Peyer's patch (tissue), 4 donors: ENCODE data around the gene TXNDC15. TPM values are rescaled to one million over a fixed set of nuclear protein-coding genes. Genes with fewer than 3 reads are reported as not detected.
"Not testable (repeated sequence)": the region's sequence is repeated elsewhere in the genome, so short reads cannot be mapped to it uniquely, and the experiment has no call there.

Experiments
- DNase-seq, 3 donors: peaks; one replicate each; pipeline ENCODE4 v3.0.0-alpha.2; 2017 to 2019
- H3K27ac ChIP-seq, 4 donors: fragments of 200-600 bp; sonication (generic); one replicate each; pipeline ENCODE4 v1.5.1; 2016 to 2019
- H3K27me3 ChIP-seq, 2 donors: fragments of 200-600 bp; sonication (generic); one replicate each; pipeline ENCODE4 v1.5.1; 2019
- H3K36me3 ChIP-seq, 3 donors: fragments of 200-600 bp; sonication (generic); one replicate each; pipeline ENCODE4 v1.5.1; 2016 to 2019
- H3K4me1 ChIP-seq, 4 donors: fragments of 200-600 bp; sonication (generic); one replicate each; pipeline ENCODE4 v1.5.1; 2016 to 2019
- H3K4me3 ChIP-seq, 4 donors: fragments of 200-600 bp; sonication (generic); 1 replicate in 3 of 4; 2 replicates in 1 of 4; pipeline ENCODE4 v1.5.1; 2016 to 2019; ENCODE audit warnings: mild to moderate bottlenecking in 1 of 4
- H3K9me3 ChIP-seq, 4 donors: fragments of 200-600 bp; sonication (generic); one replicate each; pipeline ENCODE4 v1.5.1; 2016 to 2019; ENCODE audit warnings: mild to moderate bottlenecking in 1 of 4
- POLR2A ChIP-seq, 2 donors: fragments of 450-650 bp; IDR thresholded peaks; one replicate each; pipeline ENCODE4 v1.5.1; 2017; ENCODE audit warnings: antibody characterized with exemption in 2 of 2, mild to moderate bottlenecking in 2 of 2, moderate library complexity in 2 of 2
- total RNA-seq, 4 donors: library from RNA; depleted of rRNA; stranded (reverse); fragments of >200 nt; gene quantifications; one replicate each; pipeline ENCODE4 v1.1.0, GENCODE V29; 2016
- TF ChIP-seq, protein P1 (sequence below), 6 experiments: fragments of 450-650 bp in 4 of 6; fragments of 200-600 bp in 2 of 6; sonication (generic) in 1 of 6; IDR thresholded peaks; one replicate each; pipeline ENCODE4 v1.5.1; 2017 to 2019; ENCODE audit warnings: antibody characterized with exemption in 6 of 6, mild to moderate bottlenecking in 3 of 6, moderate library complexity in 1 of 6

TXNDC15 gene
- total RNA-seq, 4 donors from 2014 or later: 34.3 to 81.7 (median 39.9) TPM

DNA sequence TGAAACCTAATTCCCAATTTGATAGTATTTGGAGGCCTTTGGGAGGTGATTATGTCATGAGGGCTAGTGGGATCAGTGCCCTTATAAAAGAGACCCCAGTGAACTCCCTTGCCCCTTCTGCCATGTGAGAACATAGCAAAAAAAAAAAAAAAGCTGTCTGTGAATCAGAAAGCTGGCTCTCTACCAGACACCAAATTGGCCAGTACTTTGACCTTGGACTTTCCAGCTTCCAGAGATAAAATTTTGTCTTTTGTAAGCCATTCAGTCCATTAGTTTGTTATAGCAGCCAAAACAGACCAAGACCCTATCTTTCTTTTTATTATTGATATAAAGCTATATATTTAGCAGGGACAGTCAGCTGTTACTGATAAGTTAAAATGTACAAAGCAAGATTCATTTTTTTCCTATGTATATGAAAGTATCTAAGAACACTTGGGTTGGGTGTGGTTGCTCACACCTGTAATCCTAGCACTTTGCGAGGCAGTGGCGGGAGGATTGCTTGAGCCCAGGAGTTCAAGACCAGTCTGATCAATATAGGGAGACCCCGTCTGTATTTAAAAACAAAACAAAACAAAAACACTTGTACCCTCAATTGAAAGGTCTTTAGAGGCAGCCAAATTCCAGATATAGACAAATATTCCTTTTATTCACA, 36.5 kb upstream of the TXNDC15 start:
- no peaks in the 10 kb centered on the region for H3K9me3 ChIP-seq
- no peak for DNase-seq
- H3K27ac ChIP-seq: peak overlapping the region in 1 of 4 donors; percentile 13
- TF ChIP-seq POLR2A (IDR thresholded peaks at IDR 0.05): no peak
- TF ChIP-seq, protein P1, sequence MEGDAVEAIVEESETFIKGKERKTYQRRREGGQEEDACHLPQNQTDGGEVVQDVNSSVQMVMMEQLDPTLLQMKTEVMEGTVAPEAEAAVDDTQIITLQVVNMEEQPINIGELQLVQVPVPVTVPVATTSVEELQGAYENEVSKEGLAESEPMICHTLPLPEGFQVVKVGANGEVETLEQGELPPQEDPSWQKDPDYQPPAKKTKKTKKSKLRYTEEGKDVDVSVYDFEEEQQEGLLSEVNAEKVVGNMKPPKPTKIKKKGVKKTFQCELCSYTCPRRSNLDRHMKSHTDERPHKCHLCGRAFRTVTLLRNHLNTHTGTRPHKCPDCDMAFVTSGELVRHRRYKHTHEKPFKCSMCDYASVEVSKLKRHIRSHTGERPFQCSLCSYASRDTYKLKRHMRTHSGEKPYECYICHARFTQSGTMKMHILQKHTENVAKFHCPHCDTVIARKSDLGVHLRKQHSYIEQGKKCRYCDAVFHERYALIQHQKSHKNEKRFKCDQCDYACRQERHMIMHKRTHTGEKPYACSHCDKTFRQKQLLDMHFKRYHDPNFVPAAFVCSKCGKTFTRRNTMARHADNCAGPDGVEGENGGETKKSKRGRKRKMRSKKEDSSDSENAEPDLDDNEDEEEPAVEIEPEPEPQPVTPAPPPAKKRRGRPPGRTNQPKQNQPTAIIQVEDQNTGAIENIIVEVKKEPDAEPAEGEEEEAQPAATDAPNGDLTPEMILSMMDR (IDR thresholded peaks at IDR 0.05): no peak
- H3K4me1 ChIP-seq: peaks cover 0 to 7% (median 0%) of the 10 kb centered on the region in 4 donors
- no peak overlapping the region for H3K4me3 ChIP-seq
- H3K27me3 ChIP-seq: no peaks in the 10 kb centered on the region
- peaks cover 0 to 9% (median 0%) of the 10 kb centered on the region in 3 donors for H3K36me3 ChIP-seq

DNA sequence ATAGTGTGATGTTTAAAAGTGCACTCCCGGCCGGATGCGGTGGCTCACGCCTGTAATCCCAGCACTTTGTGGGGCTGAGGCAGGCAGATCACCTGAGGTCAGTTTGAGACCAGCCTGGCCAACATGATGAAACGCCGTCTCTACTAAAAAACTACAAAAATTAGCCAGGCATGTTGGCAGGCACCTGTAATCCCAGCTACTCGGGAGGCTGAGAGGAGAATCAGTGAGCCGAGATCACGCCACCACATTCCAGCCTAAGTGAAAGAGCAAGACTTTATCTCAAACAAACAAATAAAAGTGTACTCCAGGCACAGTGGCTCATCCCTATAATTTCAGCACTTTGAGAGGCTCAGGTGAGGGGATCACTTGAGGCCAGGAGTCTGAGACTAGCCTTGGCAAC, 35.8 kb upstream of the TXNDC15 start:
- not testable (repeated sequence) for H3K4me1 ChIP-seq, H3K27me3 ChIP-seq, DNase-seq, H3K36me3 ChIP-seq, H3K9me3 ChIP-seq, H3K4me3 ChIP-seq
- H3K27ac ChIP-seq: peak overlapping the region in 1 of 4 donors; percentile 13

DNA sequence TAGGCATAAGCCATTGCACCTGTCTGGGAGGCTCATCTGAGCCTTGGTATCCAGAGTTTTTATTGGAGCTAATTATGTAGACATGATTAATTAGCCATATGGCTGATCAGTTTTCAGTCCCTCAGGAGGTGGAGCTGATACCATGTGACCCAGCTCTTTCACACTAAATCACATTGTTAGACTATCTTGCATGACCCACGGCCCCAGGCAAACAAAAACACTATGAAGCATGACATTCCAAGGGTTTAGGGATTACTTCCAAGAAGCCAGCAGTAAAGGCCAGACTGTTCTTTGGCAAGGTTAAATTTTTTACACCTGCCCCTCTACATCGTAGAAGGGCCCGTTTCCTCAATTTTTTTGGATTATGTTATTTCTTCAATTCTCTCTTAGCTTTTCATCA, 33.4 kb upstream of the TXNDC15 start:
- no peak for TF ChIP-seq POLR2A (IDR thresholded peaks at IDR 0.05)
- TF ChIP-seq, protein P1 (IDR thresholded peaks at IDR 0.05): no peak
- Histone ChIP-seq H3K9me3 (no peaks in the 10 kb centered on the region), H3K27me3 (no peaks in the 10 kb centered on the region), H3K4me3 (no peak overlapping the region), H3K36me3 (peaks cover 0 to 5% (median 0%) of the 10 kb centered on the region in 3 donors), H3K4me1 (peaks cover 0 to 8% (median 6%) of the 10 kb centered on the region in 4 donors), H3K27ac (no peak overlapping the region)
- no peak for DNase-seq

DNA sequence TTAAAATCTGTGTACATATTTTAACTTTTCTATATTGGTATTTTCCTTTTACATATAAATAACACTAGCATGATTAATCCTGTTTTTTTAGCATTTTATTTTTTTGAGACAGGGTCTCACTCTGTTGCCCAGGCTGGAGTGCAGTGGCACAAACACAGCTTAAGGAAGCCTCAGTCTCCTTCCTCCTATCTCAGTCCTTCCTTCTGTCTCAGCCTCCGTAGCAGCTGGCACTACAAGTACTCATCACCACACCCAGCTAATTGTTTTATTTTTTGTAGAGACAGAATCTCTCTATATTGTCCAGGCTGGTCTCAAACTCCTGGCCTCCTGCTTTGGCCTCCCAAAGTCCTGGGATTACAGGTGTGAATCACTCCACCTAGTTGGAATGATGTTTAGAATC, 29.9 kb upstream of the TXNDC15 start:
- H3K36me3 ChIP-seq: peaks cover 0 to 10% (median 0%) of the 10 kb centered on the region in 3 donors

DNA sequence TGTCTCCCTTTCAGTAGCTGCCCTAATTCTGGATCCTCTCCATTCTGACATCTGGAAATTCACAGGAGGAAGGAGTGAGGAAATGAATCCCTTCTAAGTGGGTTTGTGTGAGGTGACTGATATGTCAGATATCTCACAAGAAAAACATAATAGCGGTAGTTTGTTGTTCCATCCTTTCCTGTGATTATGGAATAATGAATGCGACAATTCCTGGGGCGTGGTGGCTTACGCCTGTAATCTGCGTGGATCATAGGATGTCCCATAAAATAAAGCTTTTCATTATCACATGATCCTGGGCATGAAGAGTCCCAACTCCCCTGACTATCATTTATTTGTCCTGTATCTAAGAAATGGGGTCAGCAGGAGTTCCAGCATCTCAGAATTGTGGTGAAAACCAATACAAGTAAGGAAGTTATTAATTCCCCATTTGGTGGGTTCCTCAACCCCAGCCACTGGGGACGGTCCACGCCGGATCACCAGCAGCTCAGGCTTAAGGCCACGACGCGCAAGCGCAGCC, 28.8 kb upstream of the TXNDC15 start:
- Histone ChIP-seq H3K4me3 (peak overlapping the region; percentile 89 to 93 (median 92)), H3K27ac (peak overlapping the region; percentile 94 to 99 (median 97)), H3K9me3 (no peaks in the 10 kb centered on the region), H3K36me3 (peaks cover 0 to 14% (median 0%) of the 10 kb centered on the region in 3 donors), H3K27me3 (no peaks in the 10 kb centered on the region), H3K4me1 (peaks cover 0 to 39% (median 7%) of the 10 kb centered on the region in 4 donors)
- TF ChIP-seq, protein P1 (IDR thresholded peaks at IDR 0.05): no peak
- TF ChIP-seq POLR2A (IDR thresholded peaks at IDR 0.05): no peak
- no peak for DNase-seq

More for the DNA sequence above, 29.9 kb upstream of the TXNDC15 start:
- no peak for DNase-seq
- TF ChIP-seq POLR2A (IDR thresholded peaks at IDR 0.05): no peak
- TF ChIP-seq, protein P1 (IDR thresholded peaks at IDR 0.05): no peak
- peaks cover 0 to 27% (median 7%) of the 10 kb centered on the region in 4 donors for H3K4me1 ChIP-seq
- no peaks in the 10 kb centered on the region for H3K9me3 ChIP-seq
- H3K27me3 ChIP-seq: no peaks in the 10 kb centered on the region
- H3K4me3 ChIP-seq: no peak overlapping the region
- H3K27ac ChIP-seq: no peak overlapping the region

DNA sequence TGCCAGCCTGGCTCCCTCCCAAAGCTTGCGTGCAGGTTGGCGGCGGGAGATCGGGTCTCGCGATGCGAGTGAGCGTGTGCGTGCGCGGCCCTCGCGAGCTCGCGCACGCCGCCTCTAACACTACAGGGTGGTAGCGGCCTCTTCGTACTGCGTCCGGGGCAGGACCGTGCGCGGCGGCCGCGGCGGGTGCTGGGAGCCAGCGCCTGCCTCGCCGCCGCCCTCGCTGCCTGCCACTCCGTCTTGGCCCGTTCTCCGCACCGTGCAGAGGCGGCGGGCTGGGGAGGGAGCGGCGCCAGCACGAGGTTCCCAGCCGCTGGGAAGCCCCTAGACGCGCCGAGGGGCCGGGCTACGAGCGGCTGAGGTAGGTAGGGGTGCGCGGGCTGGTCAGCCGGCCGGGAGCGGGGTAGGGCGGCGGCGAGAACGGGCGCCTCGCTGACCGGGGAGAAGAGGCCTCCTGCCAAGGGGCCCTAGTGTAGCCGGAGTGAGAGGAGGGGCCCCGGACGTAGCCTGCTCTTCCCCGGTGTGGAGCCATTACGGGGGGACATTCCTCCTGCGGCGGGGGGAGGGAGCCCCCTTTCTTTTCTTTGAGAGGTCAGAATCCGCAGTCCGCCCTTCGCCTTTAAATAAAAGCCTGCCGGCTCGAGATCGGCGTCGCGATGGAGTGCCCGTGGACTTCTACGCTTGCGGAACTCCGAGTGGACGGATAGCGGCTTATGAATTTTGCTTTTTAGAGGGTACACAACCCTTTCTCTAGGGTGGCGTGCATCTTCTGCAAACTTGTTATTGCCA, 28.1 kb upstream of the TXNDC15 start, which contains the start of gene C5orf24:
C5orf24 (plus strand) TSS at position 117 of the 789 bp plus-strand sequence. CDS start 8,933 bp downstream, outside the sequence.
- peak; percentile 97 to 98 for TF ChIP-seq POLR2A (IDR thresholded peaks at IDR 0.05)
- TF ChIP-seq, protein P1 (IDR thresholded peaks at IDR 0.05): no peak
- Histone ChIP-seq H3K4me3 (peak within 1 kb of the TSS; percentile 89 to 93 (median 92)), H3K4me1 (peaks cover 0 to 40% (median 7%) of the 10 kb centered on the region in 4 donors), H3K27ac (peak within 1 kb of the TSS; percentile 94 to 99 (median 97)), H3K36me3 (peaks cover 0 to 16% (median 0%) of the 10 kb centered on the region in 3 donors), H3K27me3 (no peaks in the 10 kb centered on the region), H3K9me3 (no peaks in the 10 kb centered on the region)
- peak; percentile 88 to 97 (median 95) for DNase-seq
